HUDEP-2 (cell line): ENCODE results near the gene MBTPS1.

Source experiments
- DNase-seq, 76 experiments: peaks; one replicate each; lab custom pipeline; 2025; ENCODE audit not compliant: unreplicated experiment in 76 of 76; lab: John Stamatoyannopoulos, UW

Gene MBTPS1

GRCh38 chr16:84015399-84015798 lies 101.3 kb downstream of the MBTPS1 start:
- no peak for DNase-seq

DNA sequence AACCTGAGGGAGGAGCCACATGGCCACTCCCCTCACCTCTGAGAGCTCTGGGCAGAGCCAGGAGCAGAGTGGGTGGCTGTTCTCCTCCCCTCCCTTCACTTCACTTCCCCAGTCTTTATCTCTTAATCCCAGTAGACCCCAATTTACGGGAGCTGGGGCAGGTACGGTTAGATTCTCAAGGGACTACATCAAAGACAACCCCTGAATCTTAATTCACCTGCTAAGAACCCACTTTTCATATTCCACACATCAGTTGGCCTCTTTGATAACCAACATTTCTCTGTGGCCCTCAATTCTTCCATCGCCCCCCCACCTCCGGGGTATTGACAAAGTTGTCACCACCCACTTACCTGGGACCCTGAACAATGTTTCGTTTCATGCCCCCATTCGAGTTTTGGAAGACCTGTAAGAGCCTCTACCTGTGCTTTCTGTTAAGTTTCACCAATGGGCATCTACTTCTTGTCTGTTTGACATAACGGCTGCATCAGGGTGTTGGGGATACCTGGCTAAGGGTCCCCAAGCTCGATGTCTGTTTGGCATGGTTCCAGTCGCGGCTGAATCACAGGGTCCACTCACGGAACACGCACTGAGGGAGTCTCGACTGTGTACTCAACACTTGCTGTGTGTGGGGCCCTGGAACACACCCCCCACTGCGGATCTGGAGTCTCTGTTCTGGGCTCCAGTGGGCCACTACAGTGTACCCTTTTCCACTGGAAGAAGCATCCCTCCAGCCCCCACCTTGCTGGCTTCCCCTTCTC lies 102.0 kb downstream of the MBTPS1 start:
- DNase-seq = no peak

DNA sequence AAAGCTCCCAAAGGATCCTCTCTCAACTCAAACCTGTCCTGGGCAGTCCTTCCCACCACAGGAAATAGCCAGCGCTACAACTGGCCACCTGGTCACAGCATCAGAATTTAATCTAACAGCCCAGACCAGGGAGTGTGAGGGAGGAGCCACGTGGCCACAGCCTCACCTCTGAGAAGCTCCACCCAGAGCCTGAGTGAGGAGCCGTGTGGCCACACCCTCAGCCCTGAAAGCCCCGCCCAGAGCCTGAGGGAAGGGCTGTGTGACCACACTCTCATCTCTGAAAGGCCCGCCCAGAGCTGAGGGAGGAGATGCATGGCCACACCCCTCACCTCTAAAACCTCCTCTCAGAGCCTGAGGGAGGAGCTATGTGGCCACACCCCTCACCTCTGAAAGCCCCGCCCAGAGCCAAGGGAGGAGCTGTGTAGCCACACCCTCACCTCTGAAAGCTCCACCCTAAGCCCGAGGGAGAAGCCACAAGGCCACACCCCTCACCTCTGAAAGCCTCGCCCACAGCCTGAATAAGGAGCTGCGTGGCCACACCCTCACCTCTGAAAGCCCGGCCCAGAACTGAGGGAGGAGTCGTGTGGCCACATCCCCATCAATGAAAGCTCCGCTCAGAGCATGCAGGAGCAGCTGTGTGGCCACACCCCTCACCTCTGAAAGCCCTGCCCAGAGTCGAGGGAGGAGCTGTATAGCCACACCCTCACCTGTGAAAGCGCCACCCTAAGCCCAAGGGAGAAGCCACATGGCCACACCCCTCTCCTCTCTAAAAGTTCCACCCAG lies 102.8 kb downstream of the MBTPS1 start:
- peak in 74 of 76 experiments; percentile 40 to 98 (median 89) for DNase-seq

DNA sequence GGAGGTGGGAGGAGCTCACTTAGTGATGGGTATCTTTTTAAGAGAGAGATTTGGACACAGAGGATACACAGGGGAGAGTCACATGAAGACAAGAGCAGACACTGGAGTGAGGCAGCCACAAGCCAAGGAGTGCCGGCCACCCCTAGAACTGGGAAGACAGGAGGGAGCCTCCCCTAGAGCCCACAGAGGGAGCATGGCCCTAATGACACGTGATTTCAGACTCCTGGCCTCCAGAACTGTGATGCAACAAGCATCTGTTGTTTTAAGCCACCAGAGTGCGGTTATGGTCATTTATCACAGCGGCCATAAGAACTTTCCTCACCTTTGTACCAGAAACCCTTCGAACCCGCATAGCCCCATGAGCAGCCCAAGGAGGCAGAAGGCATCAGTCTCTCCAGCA lies 107.5 kb downstream of the MBTPS1 start:
- no peak for DNase-seq

- DNase-seq = no peak
Observed at GRCh38 chr16:84007965-84008364, 108.8 kb downstream of the MBTPS1 start.

- no peak for DNase-seq
Observed at GRCh38 chr16:84007520-84007919, 109.2 kb downstream of the MBTPS1 start.

DNA sequence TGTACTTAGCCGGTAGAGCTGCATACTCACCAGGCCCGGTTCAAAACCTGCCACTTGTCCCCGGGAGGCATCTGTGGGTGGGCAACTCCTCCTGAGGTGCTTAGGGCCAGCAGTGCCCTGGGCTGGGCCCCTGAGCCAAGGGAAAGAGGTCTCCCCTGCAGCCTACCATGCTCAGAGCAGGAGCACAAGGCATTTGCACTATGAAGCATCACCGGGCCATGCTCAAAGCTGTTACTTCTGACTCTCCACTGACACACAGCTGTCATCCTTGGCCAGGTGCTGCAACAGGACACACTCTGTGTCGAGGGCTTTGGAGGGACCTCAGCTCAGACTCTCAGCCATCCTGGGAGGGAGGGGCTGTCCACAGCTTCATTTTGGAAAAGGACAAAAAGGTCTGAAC lies 111.4 kb downstream of the MBTPS1 start:
- DNase-seq = no peak

DNA sequence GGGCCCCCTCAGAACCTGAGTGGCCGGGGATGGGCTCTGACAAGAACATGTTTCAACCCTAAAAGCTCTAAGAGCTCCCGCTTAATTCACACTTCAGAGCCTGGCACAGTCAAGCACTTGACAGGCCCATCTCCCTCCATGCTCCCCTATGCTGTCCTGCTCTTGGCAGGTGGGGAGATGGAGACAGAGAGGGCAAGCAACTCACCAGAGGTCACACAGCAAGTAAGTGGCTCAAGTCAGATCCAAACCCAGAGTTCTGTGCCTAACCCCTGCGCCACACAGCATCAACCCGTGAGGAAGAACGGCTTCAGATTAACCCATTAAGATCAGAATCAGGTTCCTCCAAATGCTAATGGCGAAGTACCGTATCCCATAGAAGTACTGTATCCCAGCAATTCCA lies 112.3 kb downstream of the MBTPS1 start:
- no peak for DNase-seq
